GM19395 (cell line): ENCODE measurements around the gene PBRM1.

Source experiments
- ATAC-seq: cut with Tn5 transposase; IDR thresholded peaks from one replicate; pipeline ENCODE4 v1.9.1; 2021; ENCODE audit warnings: mild to moderate bottlenecking, moderate library complexity; ENCODE audit not compliant: unreplicated experiment

Gene PBRM1

GRCh38 chr3:52525680-52526561, 159.8 kb downstream of the PBRM1 start:
- ATAC-seq: no peak

DNA sequence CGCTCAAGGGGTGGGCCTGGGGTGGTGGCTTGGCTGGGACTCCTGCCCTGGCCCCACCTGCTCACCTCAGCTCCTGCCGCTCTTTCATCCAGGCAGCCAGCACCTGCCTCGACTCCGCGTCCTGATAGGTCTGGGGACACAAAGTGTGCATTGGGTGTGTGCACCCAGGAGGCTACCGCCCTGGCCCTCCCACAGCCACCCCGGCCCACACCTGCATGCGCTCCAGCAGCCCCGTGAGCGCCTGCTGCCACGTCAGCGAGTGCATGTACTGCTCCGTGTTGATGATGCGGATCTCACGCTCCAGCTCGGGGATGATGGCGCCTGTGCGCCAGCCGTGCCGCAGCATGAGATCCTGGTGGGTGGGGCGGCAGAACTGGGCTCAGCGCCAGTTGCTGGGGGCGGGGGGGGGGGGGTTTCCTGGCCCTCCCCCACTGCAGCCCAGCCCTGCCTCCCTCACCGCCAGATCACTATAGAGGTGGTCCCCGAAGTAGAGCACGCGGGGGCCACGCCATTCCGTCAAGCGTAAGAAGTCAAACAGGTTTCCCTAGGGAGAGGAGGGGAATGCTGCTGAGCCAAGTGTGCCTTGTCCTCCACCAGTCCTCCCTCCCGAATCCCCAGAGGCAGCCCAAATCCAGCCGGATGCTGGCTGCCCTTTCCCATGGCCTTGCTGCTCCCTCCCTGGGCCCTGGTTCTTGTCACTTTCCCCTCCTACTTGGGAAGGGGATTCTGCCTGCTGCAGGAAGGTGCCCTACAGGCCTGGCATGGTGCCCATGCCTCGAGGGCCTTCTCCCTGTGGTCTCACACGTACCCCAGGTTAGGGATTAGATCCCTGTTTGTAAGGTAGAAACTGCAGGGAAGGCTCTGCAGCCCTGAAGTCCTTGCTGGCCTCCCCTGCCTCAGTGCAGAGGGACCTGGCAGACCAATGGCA, 160.7 kb downstream of the PBRM1 start:
- no peak for ATAC-seq

DNA sequence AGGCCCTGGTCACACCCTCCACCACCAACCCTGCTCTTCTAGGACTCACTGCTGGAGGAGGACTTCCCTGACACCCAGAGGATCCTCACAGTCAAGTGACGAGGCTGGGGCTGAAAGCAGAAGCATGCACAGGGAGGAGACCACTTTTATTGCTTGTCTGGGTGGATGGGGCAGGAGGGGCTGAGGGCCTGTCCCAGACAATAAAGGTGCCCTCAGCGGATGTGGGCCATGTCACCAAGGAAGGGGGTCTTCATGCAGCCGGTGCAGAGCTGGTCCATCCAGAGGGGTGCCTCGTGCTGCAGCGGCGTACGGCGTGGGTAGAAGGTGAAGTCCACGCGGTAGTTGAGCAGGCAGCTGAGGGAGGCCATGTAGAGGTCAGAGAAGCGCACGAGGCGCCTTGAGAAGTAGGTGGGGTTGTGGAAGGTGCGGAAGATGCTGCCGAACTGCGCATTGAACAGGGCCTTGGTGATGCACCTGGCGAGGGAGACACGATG, 161.4 kb downstream of the PBRM1 start:
- ATAC-seq: no peak

DNA sequence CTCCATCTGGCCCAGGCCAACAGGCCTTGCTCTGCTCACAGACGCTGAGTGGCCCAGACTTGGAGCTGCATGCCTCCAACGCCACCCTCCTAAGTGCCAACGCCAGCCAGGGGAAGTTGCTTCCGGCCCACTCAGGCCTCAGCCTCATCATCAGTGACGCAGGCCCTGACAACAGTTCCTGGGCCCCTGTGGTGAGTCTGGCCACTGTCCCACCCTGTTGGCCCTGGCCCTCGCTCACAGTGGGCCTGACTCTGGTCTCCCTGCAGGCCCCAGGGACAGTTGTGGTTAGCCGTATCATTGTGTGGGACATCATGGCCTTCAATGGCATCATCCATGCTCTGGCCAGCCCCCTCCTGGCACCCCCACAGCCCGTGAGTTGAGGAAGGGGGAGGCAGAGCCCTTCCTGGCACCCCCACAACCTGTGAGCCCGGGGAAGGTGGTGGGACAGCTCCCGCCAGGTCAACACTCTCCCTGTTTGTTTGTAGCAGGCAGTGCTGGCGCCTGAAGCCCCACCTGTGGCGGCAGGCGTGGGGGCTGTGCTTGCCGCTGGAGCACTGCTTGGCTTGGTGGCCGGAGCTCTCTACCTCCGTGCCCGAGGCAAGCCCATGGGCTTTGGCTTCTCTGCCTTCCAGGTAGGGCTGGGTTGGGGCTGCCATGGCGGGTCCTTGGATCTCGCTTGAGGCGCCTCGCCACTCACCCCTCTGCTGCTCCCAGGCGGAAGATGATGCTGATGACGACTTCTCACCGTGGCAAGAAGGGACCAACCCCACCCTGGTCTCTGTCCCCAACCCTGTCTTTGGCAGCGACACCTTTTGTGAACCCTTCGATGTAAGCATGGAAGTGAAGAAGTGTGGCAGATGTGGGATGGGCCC, 162.1 kb downstream of the PBRM1 start:
- ATAC-seq: no peak

DNA sequence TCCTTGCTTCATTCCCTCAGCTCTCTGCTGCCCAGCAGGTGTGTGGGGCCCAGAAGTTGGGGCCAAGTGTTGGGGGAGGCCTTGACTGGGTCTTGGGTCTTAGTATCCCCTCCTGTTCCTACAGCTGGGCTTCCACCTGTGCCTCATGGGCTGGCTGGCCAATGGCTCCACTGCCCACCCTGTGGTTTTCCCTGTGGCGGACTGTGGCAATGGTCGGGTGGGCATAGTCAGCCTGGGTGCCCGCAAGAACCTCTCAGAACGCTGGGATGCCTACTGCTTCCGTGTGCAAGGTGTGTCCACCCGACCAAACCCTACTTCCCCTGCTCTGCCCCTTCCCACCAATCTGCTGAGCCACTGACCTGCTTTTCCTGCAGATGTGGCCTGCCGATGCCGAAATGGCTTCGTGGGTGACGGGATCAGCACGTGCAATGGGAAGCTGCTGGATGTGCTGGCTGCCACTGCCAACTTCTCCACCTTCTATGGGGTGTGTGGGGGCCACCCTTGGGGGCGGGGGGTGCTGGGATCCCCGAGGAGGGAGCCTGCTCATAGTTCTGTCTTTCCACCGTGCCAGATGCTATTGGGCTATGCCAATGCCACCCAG, 163.0 kb downstream of the PBRM1 start:
- ATAC-seq: no peak

- no peak for ATAC-seq
Observed at GRCh38 chr3:52521881-52522650, 163.6 kb downstream of the PBRM1 start.

GRCh38 chr3:52521488-52521824, 164.3 kb downstream of the PBRM1 start:
- ATAC-seq: no peak

GRCh38 chr3:52520716-52521487, 164.8 kb downstream of the PBRM1 start:
- no peak for ATAC-seq

GRCh38 chr3:52520141-52520667, 165.5 kb downstream of the PBRM1 start:
- no peak for ATAC-seq

DNA sequence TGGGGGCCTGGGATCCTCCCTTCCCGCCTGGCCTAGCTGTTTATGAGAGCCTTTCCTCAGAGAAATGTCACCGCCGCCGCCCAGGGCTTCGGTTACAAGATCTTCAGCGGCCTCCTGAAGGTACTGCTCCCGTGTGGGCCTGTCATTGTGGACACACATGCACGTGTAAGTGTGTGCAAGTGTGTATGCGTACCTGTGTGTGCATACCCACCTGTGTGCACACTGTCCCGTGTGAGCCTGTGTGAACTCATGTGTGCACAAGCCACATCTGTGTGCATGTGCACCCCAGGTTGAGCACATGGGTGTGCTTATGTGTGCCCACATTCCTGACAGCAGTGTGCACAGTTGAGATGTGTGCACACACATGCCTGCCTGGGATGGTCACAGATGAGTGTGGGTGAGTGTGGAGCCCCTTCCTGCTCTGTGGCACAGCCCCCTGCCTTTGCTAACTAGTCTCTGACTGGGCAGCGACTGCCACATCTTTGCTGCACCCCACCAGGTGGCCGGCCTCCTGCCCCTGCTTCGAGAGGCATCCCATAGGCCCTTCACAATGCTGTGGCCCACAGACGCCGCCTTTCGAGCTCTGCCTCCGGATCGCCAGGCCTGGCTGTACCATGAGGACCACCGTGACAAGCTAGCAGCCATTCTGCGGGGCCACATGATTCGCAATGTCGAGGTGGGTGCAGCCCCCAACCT, 166.1 kb downstream of the PBRM1 start:
- no peak for ATAC-seq

DNA sequence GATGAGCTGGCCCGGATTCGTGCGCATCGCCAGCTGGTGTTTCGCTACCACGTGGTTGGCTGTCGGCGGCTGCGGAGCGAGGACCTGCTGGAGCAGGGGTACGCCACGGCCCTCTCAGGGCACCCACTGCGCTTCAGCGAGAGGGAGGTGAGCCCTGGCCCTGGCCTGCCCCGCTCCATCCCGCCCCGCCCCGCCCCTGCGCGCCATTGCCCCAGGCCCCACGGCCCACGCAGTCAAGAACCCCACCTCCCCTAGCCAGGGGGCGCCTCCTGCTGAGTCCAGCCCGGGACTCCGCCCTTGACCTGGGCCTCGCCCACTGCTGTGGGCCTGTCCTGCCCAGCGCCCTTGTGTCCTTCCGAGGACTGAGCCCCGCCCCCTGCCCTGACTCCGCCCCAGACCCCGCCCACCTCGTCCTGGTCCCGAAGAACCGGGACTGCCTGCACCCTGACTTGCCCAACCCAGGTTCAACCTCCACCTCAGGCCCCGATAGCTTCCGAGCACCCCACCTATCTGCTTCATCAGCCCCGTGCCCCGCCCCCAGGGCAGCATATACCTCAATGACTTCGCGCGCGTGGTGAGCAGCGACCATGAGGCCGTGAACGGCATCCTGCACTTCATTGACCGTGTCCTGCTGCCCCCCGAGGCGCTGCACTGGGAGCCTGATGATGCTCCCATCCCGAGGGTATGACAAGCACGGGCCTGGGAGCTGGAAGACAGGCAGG, 166.8 kb downstream of the PBRM1 start:
- ATAC-seq: no peak

- no peak for ATAC-seq
Observed at GRCh38 chr3:52517796-52518722, 167.7 kb downstream of the PBRM1 start.

DNA sequence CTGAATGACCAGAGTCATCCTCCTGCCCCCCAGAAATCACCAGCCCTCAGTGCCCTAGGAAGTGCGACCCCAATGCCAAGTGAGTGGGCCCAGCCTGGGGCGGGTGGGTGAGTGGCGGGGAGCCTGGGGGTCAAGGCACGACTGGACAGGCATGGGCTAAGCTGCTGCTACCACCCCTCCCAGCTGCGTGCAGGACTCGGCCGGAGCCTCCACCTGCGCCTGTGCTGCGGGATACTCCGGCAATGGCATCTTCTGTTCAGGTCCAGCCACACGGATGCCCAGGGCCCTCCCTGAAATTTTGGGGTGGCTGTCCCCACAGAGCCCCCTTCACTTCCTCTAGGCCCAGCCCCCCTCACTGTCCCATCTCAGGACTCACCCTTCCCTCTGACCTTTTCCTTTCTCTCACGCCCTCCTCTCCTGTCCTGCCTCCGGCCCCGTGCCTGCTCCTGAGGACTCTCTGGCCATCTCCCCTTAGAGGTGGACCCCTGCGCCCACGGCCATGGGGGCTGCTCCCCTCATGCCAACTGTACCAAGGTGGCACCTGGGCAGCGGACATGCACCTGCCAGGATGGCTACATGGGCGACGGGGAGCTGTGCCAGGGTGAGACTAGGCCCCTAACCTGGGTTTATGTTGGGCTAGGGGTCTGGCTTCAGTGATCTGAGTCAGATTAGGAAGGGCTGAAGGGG, 169.1 kb downstream of the PBRM1 start:
- no peak for ATAC-seq

DNA sequence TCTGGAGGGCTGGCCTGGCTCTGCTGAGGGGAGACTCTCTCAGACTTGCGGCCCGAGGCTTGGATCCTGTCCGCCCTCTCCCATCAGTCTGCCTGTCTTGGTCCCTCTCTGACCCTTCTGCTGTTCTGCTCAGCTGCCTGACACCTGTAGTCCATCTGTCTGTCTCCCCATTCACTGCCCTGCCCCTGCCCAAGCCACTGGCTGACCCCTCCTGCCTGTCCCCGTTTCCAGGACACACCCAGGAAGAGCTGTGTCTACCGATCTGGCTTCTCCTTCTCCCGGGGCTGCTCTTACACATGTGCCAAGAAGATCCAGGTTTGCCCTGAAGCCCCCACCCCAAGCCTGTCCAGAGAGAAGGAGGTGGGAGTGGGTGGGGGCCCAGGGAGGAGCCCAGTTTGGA, 170.5 kb downstream of the PBRM1 start:
- ATAC-seq: no peak

DNA sequence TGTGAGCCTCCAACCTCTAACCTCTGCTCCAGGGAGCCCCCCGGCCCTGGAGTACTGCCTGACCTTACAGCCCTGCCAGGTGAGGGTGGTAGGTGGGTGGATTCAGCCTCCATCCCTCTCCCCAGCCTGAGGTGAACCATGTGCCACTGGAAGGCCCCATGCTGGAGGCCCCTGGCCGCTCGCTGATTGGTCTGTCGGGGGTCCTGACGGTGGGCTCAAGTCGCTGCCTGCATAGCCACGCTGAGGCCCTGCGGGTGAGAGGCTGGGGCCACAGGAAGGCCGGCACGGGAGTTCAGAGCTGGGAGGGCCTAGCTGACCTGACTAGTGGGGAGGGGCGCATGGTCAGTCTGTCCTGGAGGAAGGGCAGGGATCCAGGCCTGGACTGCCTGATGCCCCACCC, 171.1 kb downstream of the PBRM1 start:
- ATAC-seq: no peak

DNA sequence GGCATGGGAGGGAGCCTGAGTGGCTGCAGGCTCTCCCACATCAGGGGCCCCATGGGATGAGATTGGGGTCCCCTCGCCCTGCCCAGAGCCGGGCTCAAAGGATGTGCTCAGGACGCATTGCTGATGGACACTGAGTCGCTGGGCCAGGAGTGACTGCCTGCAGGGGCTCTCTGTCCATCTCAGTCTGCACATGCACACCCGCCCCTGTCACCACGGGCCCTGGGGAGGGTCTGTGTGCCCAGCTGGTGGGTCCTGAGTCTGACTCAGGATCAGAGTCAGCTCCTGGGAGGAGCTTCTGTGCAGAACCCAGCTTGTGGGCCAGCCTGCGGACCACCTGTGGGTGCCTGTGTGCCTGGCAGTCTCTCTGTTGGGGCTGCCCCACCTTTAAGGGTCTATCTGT, 172.4 kb downstream of the PBRM1 start:
- ATAC-seq: no peak
